Endothelial cell of umbilical vein (primary cell): ENCODE data around the gene AP5Z1. TPM values are rescaled to one million over a fixed set of nuclear protein-coding genes. Genes with fewer than 3 reads are reported as not detected.

Source experiments
- BruUV-seq: library from RNA; stranded (reverse); fragments of 400-500 nt; replicated peaks from 2 replicates; lab custom pipeline; 2021; lab: Mats Ljungman, UMichigan
- CTCF ChIA-PET: fragments of 300-600, 350-600 bp; sonication (Branson Sonifier 250); formaldehyde crosslinking; loops from one replicate; lab custom pipeline; 2021; ENCODE audit warnings: antibody characterized with exemption, inconsistent platforms; lab: Charles Lee
- POLR2A ChIA-PET: fragments of 300-600, 350-600 bp; sonication (Branson Sonifier 250); formaldehyde crosslinking; loops from one replicate; lab custom pipeline; 2021; ENCODE audit warnings: antibody characterized with exemption, inconsistent platforms; lab: Charles Lee
- DNase-seq: peaks from one replicate; pipeline ENCODE4 v3.0.0-alpha.2; 2011; ENCODE audit warnings: low read depth, low spot score
- FAIRE-seq: peaks from 2 replicates; lab custom pipeline; 2011; peaks lifted over from hg19 to GRCh38; lab: Jason Lieb, UNC
- H2AFZ ChIP-seq: 2 replicates; pipeline ENCODE4 v1.6.0; 2012; ENCODE audit warnings: low read depth, low read length, control low read depth, inconsistent platforms
- H3K27ac ChIP-seq: 2 replicates; pipeline ENCODE4 v1.5.1; 2011; ENCODE audit warnings: low read depth, mild to moderate bottlenecking, control low read depth, low read length, moderate library complexity; ENCODE audit not compliant: insufficient read depth
- H3K27me3 ChIP-seq, 2 experiments: 2 replicates each; pipeline versions ENCODE4 v1.6.0 to v1.6.1; 2011; ENCODE audit warnings: low read length in 2 of 2, mixed read lengths in 1 of 2; ENCODE audit not compliant: control insufficient read depth in 2 of 2, insufficient read depth in 2 of 2
- H3K36me3 ChIP-seq, 2 experiments: 2 replicates in 1 of 2; 3 replicates in 1 of 2; pipeline ENCODE4 v1.5.1; 2011; ENCODE audit warnings: low read length in 2 of 2, mild to moderate bottlenecking in 1 of 2, moderate library complexity in 1 of 2; ENCODE audit not compliant: control insufficient read depth in 2 of 2, insufficient read depth in 2 of 2; ENCODE audit errors: extremely low read depth in 1 of 2
- H3K4me1 ChIP-seq: 3 replicates; pipeline ENCODE4 v1.5.1; 2011; ENCODE audit warnings: mild to moderate bottlenecking, low read length; ENCODE audit not compliant: control insufficient read depth, insufficient read depth; ENCODE audit errors: extremely low read depth
- H3K4me2 ChIP-seq: 2 replicates; pipeline ENCODE4 v1.6.1; 2011; ENCODE audit warnings: low read length, control low read depth, mixed read lengths; ENCODE audit not compliant: insufficient read depth
- H3K4me3 ChIP-seq, 3 experiments: fragments of 200-600 bp in 1 of 3; sonication (generic), shearing (Covaris generic) in 1 of 3; replicated peaks in 1 of 3; 2 replicates each; pipeline ENCODE4 v1.5.1; 2011 to 2016; ENCODE audit warnings: control low read depth in 3 of 3, low read length in 3 of 3, mild to moderate bottlenecking in 2 of 3, inconsistent platforms in 1 of 3, low read depth in 1 of 3, moderate library complexity in 1 of 3; ENCODE audit not compliant: insufficient read depth in 1 of 3
- H3K79me2 ChIP-seq: 2 replicates; pipeline ENCODE4 v1.6.0; 2012; ENCODE audit warnings: low read length, inconsistent platforms; ENCODE audit not compliant: control insufficient read depth, insufficient read depth
- H3K9ac ChIP-seq: replicated peaks from 2 replicates; pipeline ENCODE3; 2011; ENCODE audit warnings: low read length, control low read depth; ENCODE audit not compliant: insufficient read depth; ENCODE audit errors: extremely low read depth
- H3K9me1 ChIP-seq: replicated peaks from 3 replicates; pipeline ENCODE4 v1.6.0; 2011; ENCODE audit warnings: mild to moderate bottlenecking, low read length; ENCODE audit not compliant: control insufficient read depth, insufficient read depth; ENCODE audit errors: extremely low read depth
- H3K9me3 ChIP-seq: replicated peaks from 2 replicates; pipeline ENCODE4 v1.5.1; 2012; ENCODE audit warnings: low read length, inconsistent platforms; ENCODE audit not compliant: control insufficient read depth, insufficient read depth
- H4K20me1 ChIP-seq: replicated peaks from 2 replicates; pipeline ENCODE3; 2011; ENCODE audit warnings: mild to moderate bottlenecking, low read length; ENCODE audit not compliant: control insufficient read depth, insufficient read depth; ENCODE audit errors: extremely low read depth
- CTCF ChIP-seq, 2 donors: IDR thresholded peaks; 1 replicate in 1 of 2; 2 replicates in 1 of 2; pipeline ENCODE4 v1.5.1; 2011; ENCODE audit warnings: low read length in 2 of 2, mild to moderate bottlenecking in 2 of 2, moderate library complexity in 2 of 2, control low read depth in 1 of 2, inconsistent platforms in 1 of 2, low read depth in 1 of 2; ENCODE audit not compliant: insufficient read depth in 1 of 2; ENCODE audit errors: extremely low read depth in 1 of 2
- EZH2 ChIP-seq: IDR thresholded peaks from 2 replicates; pipeline ENCODE4 v1.6.1; 2012; ENCODE audit warnings: borderline replicate concordance, low read depth, mild to moderate bottlenecking, moderate library complexity, low read length, inconsistent platforms; ENCODE audit not compliant: severe bottlenecking
- FOS ChIP-seq: IDR thresholded peaks from 2 replicates; pipeline ENCODE4 v1.6.1; 2011; ENCODE audit warnings: mild to moderate bottlenecking, low read length, moderate library complexity, borderline replicate concordance; ENCODE audit not compliant: insufficient read depth
- GATA2 ChIP-seq: IDR thresholded peaks from 2 replicates; pipeline ENCODE4 v1.7.0; 2011; ENCODE audit warnings: low read depth, mild to moderate bottlenecking, moderate library complexity, mixed read lengths, low read length; ENCODE audit not compliant: insufficient read length, insufficient read depth
- JUN ChIP-seq: IDR thresholded peaks from 2 replicates; pipeline ENCODE4 v1.6.1; 2011; ENCODE audit warnings: borderline replicate concordance, low read depth; ENCODE audit not compliant: insufficient read length, insufficient read depth
- MAX ChIP-seq: IDR thresholded peaks from 2 replicates; pipeline ENCODE4 v1.6.1; 2011; ENCODE audit not compliant: insufficient read depth, insufficient read length
- MYC ChIP-seq: IDR thresholded peaks from one replicate; pipeline ENCODE4 v1.6.1; 2011; ENCODE audit warnings: mild to moderate bottlenecking, low read depth, low read length
- POLR2A ChIP-seq: IDR thresholded peaks from 2 replicates; pipeline ENCODE4 v1.6.1; 2012; ENCODE audit warnings: low read depth, mild to moderate bottlenecking, control low read depth, low read length
- POLR2AphosphoS5 ChIP-seq: IDR thresholded peaks from 2 replicates; pipeline ENCODE4 v1.6.1; 2012; ENCODE audit warnings: low read depth, mild to moderate bottlenecking, control low read depth, low read length, moderate library complexity; ENCODE audit not compliant: insufficient read depth
- dilution Hi-C: fragments of 300-500 bp; cut with MboI; formaldehyde crosslinking; loops from one replicate; pipeline ENCODE4 v1.15.0; 2019; ENCODE audit warnings: low sequenced_read_pairs; ENCODE audit not compliant: extremely low pct_ligation_motif_present
- intact Hi-C: fragments of 100-400 bp; cut with micrococcal nuclease; formaldehyde crosslinking; loops from one replicate; pipeline ENCODE4 v1.10.0; 2022
- polyA plus RNA-seq, 4 experiments: library from polyadenylated mRNA; depleted of rRNA in 3 of 4; stranded (reverse) in 3 of 4; unstranded in 1 of 4; fragments of >200 nt; gene quantifications; 2 replicates each; pipeline versions ENCODE4 v1.2.1 to v1.2.3, GENCODE V29; 2011 to 2012; ENCODE audit warnings: missing spikeins in 1 of 4
- total RNA-seq: library from RNA; stranded (reverse); gene quantifications from 2 replicates; pipeline ENCODE4 v1.2.3, GENCODE V29; 2021

AP5Z1 gene
- total and polyA plus RNA-seq, 2 donors (not counting 3 experiments of a cell fraction or from before 2014, with no cell fraction given), result 53.7 to 58.9 TPM

- Histone ChIP-seq H4K20me1 (no peaks in the 10 kb centered on the region), H3K9me1 (no peaks in the 10 kb centered on the region), H3K27ac (peak overlapping the region; percentile 76), H3K36me3 (peaks cover 7 to 11% of the 10 kb centered on the region in 2 experiments), H3K4me1 (peaks cover 49% of the 10 kb centered on the region), H3K9ac (peak overlapping the region; percentile 86), H3K9me3 (no peaks in the 10 kb centered on the region), H3K27me3 (no peaks in the 10 kb centered on the region), H2AFZ (no peak overlapping the region), H3K4me3 (peak overlapping the region; percentile 7 to 57 (median 8)), H3K4me2 (peak overlapping the region; percentile 92), H3K79me2 (peaks cover 34% of the 10 kb centered on the region)
- peak; percentile 86 for DNase-seq
- intact Hi-C loops, result loop anchor here (1.0 to 2.0 kb wide), 4 partner anchors 21 to 62 kb away; partner anchors contain the start of gene AP5Z1
- BruUV-seq, result TSS peak; percentile 45
- ChIA-PET CTCF (interaction anchor here (0.8 to 3.7 kb wide), 6 partner anchors 10 to 105 kb away, joined by 3 to 14 read pairs (median 4); partner anchors contain the start of gene FOXK1), POLR2A (interaction anchor here (0.7 to 2.3 kb wide), 5 partner anchors 20 to 114 kb away, joined by 3 to 12 read pairs (median 3); partner anchors contain the start of gene AP5Z1)
- FAIRE-seq, result peak; percentile 89
- dilution Hi-C loops, result no loop called here
- TF ChIP-seq MYC (no peak), GATA2 (no peak), POLR2A (peak; percentile 30), MAX (no peak), POLR2AphosphoS5 (no peak), EZH2 (no peak), FOS (peak; percentile 64), JUN (peak; percentile 44), CTCF (IDR thresholded peaks at IDR 0.05; ENCODE audit: extremely low read depth in 1 of 2, insufficient read depth in 1 of 2, low read depth in 1 of 2, low read length in 2 of 2) (no peak)
Measured at GRCh38 chr7:4745971-4746919, 29.2 kb upstream of the AP5Z1 start.
